GM12892 (cell line): Measurements from ENCODE around the gene KRTAP5-5.

Experiments
- POLR2A ChIP-seq: IDR thresholded peaks from 2 replicates; pipeline ENCODE4 v1.6.1; 2011; ENCODE audit warnings: low read depth, low read length, control low read depth
- POLR2AphosphoS5 ChIP-seq: IDR thresholded peaks from 2 replicates; pipeline ENCODE4 v1.6.1; 2011; ENCODE audit warnings: low read depth, low read length, control low read depth

- TF ChIP-seq POLR2A (no peak), POLR2AphosphoS5 (no peak)
Observed at GRCh38 chr11:1630271-1630670, 696 bp downstream of the KRTAP5-5 start.
